Measurements from ENCODE around the gene ADGRL2. TPM values are rescaled to one million over a fixed set of nuclear protein-coding genes. Genes with fewer than 3 reads are reported as not detected.

ADGRL2 gene
- total RNA-seq, 1 experiment from 2014 or later, result 0.20 TPM

DNA sequence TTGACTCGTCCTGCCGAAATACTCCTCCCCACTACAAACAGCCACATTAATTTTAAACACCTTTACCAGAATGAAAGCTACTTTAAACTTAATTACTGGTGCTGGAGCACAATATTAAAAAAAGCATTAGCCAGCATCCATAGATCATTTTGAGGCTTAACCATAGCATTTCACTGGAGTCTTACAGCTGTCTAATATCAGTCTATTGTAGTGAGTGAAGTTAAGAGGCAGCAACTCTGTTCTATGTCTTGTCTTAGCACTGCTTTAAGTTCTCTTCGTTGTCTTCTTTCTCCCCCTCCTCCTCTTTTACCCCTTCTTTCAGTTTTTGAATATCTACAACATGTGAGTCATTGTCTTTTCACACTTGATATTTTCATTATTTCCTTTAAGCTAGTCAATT, 49.3 kb downstream of the ADGRL2 start:
- no peaks in the 10 kb centered on the region for H3K4me1 ChIP-seq (ENCODE audit: control insufficient read depth in 1 of 2, insufficient read depth in 2 of 2, low read length in 2 of 2)
- 0 out of 2 replicates have a peak, but pooled peaks cover 4% of the 10 kb centered on the region for H3K27me3 ChIP-seq (ENCODE audit: insufficient read depth, low read length)
- intact Hi-C loops (cut with micrococcal nuclease), result no loop called here
- POLR2A ChIA-PET, result no interaction called here
- no peaks in the 10 kb centered on the region for H3K36me3 ChIP-seq (ENCODE audit: control insufficient read depth in 1 of 2, insufficient read depth in 2 of 2, low read length in 2 of 2)
- H3K9me2 ChIP-seq (ENCODE audit: insufficient read depth), result no peaks in the 10 kb centered on the region
- DNase-seq (ENCODE audit: low read depth, low spot score) (no peak), ATAC-seq (no peak)
- H3K27ac ChIP-seq (ENCODE audit: low read depth, low read length), result no peak overlapping the region
- no peaks in the 10 kb centered on the region for H4K20me1 ChIP-seq (ENCODE audit: insufficient read depth)
- H3K79me2 ChIP-seq (ENCODE audit: insufficient read depth, low read length), result no peaks in the 10 kb centered on the region
- no peak overlapping the region for H2AFZ ChIP-seq (ENCODE audit: low read depth, low read length, poor library complexity, severe bottlenecking)
- CTCF ChIA-PET, result no interaction called here
- RAD21 ChIA-PET (ENCODE audit: low non-redundant PET in 1 of 2, low total read pairs in 2 of 2, uncharacterized antibody in 2 of 2, unreplicated experiment in 2 of 2), result no interaction called here
- no TSS peak for BruUV-seq (replicated peaks)
- H3K9me3 ChIP-seq (ENCODE audit: control insufficient read depth in 1 of 2, insufficient read depth in 1 of 2, low read depth in 1 of 2, low read length in 2 of 2), result no peaks in the 10 kb centered on the region
- no peak overlapping the region for H3K4me2 ChIP-seq (ENCODE audit: low read length)
- H3K4me3 ChIP-seq (replicated peaks in 1 of 2; ENCODE audit: low read depth in 1 of 2, low read length in 2 of 2), result no peak overlapping the region
- TF ChIP-seq ZFX (IDR thresholded peaks at IDR 0.05) (no peak), POLR2A (IDR thresholded peaks at IDR 0.05; ENCODE audit: borderline replicate concordance, extremely low read depth, insufficient read depth, insufficient read length) (no peak), YY1 (IDR thresholded peaks at IDR 0.05; ENCODE audit: extremely low read depth, insufficient replicate concordance, low read depth, low read length) (no peak), EGR1 (IDR thresholded peaks at IDR 0.05; ENCODE audit: low read depth) (no peak), RAD21 (IDR thresholded peaks at IDR 0.05; ENCODE audit: low read depth) (no peak)
- TF ChIP-seq, protein P1, sequence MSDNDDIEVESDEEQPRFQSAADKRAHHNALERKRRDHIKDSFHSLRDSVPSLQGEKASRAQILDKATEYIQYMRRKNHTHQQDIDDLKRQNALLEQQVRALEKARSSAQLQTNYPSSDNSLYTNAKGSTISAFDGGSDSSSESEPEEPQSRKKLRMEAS (IDR thresholded peaks at IDR 0.05), result no peak
- no peak overlapping the region for H3K9ac ChIP-seq (ENCODE audit: low read length)

DNA sequence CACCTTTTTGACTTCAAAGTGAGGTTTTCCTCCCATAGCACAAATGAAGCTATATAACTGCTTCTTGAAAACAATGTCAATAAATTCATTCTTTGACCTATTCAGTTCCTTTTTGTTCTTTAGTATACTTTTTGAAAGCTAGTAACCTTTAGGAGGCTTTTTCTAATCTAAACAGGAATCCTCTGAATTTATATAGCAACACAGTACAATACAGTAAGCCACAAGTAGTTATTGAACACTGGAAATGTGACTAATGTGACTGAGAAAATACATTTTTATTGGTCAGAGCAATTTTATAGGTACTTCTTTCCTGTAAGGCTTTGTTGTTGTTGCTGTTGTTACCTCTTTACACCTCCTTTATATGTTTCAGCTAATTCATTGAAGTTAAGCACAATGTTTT, 49.8 kb downstream of the ADGRL2 start:
- no TSS peak for BruUV-seq (replicated peaks)
- no peak overlapping the region for H2AFZ ChIP-seq (ENCODE audit: low read depth, low read length, poor library complexity, severe bottlenecking)
- no peak overlapping the region for H3K27ac ChIP-seq (ENCODE audit: low read depth, low read length)
- no peak for TF ChIP-seq CEBPB (IDR thresholded peaks at IDR 0.05; ENCODE audit: low read depth)
- TF ChIP-seq FOSL1 (IDR thresholded peaks at IDR 0.05; ENCODE audit: low read depth), result no peak
- TF ChIP-seq SP1 (IDR thresholded peaks at IDR 0.05; ENCODE audit: low read depth), result no peak
- no peak for TF ChIP-seq JUND (IDR thresholded peaks at IDR 0.05)
- ChIA-PET RAD21 (ENCODE audit: low non-redundant PET in 1 of 2, low total read pairs in 2 of 2, uncharacterized antibody in 2 of 2, unreplicated experiment in 2 of 2) (no interaction called here), POLR2A (no interaction called here), CTCF (no interaction called here)
- 0 out of 2 replicates have a peak, but pooled peaks cover 4% of the 10 kb centered on the region for H3K27me3 ChIP-seq (ENCODE audit: insufficient read depth, low read length)
- no peak for ATAC-seq
- no peaks in the 10 kb centered on the region for H3K9me2 ChIP-seq (ENCODE audit: insufficient read depth)
- no peak overlapping the region for H3K9ac ChIP-seq (ENCODE audit: low read length)
- H3K4me3 ChIP-seq (replicated peaks in 1 of 2; ENCODE audit: low read depth in 1 of 2, low read length in 2 of 2), result no peak overlapping the region
- H3K4me1 ChIP-seq (ENCODE audit: control insufficient read depth in 1 of 2, insufficient read depth in 2 of 2, low read length in 2 of 2), result no peaks in the 10 kb centered on the region
- H3K9me3 ChIP-seq (ENCODE audit: control insufficient read depth in 1 of 2, insufficient read depth in 1 of 2, low read depth in 1 of 2, low read length in 2 of 2), result no peaks in the 10 kb centered on the region
- no peaks in the 10 kb centered on the region for H4K20me1 ChIP-seq (ENCODE audit: insufficient read depth)
- H3K36me3 ChIP-seq (ENCODE audit: control insufficient read depth in 1 of 2, insufficient read depth in 2 of 2, low read length in 2 of 2), result no peaks in the 10 kb centered on the region
- DNase-seq (ENCODE audit: low read depth, low spot score), result no peak
- H3K79me2 ChIP-seq (ENCODE audit: insufficient read depth, low read length), result no peaks in the 10 kb centered on the region
- intact Hi-C loops (cut with micrococcal nuclease), result no loop called here
- no peak overlapping the region for H3K4me2 ChIP-seq (ENCODE audit: low read length)
